M059J (cell line): ENCODE results near the gene APC. TPM values are rescaled to one million over a fixed set of nuclear protein-coding genes. Genes with fewer than 3 reads are reported as not detected.
"Not testable (repeated sequence)": the region's sequence is repeated elsewhere in the genome, so short reads cannot be mapped to it uniquely, and the experiment has no call there.

Experiments used
- DNase-seq: peaks from one replicate; pipeline ENCODE4 v3.0.0-alpha.2; 2012; ENCODE audit warnings: low read depth
- total RNA-seq: library from RNA; depleted of rRNA; stranded (reverse); fragments of >200 nt; shearing (Covaris generic); gene quantifications from 2 replicates; pipeline ENCODE4 v1.2.3, GENCODE V29; 2014

APC gene
- total RNA-seq, 1 experiment from 2014 or later = 18.7 TPM

DNA sequence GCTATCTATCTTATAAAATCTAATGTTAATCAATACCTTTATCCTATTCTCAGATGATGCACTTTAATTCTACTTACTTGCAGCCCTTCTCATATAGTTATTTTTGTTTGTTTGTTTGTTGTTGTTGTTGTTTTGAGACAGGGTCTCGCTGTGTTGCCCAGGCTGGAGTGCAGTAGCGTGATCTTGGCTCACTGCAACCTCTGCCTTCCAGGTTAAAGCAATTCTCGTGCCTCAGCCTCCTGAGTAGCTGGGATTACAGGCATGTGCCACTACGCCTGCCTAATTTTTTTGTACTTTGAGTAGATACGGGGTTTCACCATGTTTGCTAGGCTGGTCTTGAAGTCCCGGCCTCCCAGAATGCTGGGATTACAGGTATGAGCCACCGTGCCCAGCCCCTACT, 20.8 kb upstream of the APC start:
- not testable (repeated sequence) for DNase-seq

DNA sequence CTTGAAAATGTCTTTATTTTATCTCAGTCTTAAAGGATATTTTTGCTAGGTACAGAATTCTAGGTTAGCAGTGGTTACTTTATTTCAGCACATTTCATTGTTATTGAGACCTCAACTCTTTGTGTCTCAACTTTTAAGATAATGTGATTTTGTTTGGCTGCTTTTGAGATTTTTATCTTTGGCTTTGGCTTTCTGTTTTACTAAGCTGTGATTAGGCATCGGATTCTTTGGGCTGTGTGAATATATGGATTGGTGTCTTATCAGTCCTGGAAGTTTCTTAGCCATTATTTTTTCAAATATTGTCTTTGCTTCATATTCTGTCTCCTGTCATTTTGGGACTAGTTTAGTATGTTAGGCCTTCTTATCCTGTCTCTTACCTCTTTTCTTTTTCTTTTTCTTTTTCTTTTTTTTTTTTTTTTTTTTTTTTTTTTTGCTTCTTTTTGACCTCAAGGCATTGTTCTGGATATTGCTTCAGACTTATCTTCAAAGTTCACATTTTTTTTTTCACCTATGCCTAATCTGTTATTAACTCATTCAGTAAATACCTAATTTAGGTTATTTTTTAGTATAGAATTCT, 20.1 kb upstream of the APC start:
- DNase-seq = no peak

DNA sequence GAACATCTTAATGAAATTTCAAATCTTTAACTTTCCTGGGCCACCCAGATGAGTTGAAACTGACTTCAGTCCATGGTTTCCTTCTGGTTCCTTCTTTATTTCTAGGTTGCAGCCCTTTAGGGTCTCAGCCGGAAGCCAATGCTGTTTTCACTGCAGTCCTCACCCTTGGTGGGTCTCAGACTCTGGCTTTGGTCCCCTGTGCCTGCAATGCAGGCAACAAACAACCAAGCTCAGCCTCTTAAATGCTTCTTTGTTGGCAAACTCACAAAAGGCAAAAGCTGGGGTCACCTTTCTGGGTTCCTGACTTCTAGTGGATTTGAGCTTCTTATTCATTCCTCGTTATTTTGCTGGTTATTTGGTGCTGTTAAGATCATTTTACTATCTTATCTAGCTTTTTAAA, 19.3 kb upstream of the APC start:
- DNase-seq = no peak

DNA sequence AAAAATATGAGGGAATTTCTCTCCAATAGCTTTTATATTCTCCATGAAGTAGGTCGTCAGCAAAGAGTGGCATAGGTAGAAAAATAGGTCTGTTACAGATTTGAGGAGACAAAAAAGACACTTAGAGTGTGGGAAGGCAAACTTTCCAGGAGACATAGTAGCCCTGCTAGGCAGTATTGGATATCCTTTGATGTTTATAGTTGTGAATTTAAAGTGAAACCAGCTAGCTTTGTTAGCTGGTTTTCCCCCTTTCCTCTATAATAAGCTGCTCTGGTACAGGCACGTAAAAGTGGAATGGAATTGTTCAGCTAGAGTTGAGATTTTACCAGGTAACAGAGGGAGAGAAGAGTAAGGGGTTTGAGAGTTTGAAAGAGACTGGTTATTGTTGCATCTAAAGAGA, 17.1 kb upstream of the APC start:
- DNase-seq = no peak

DNA sequence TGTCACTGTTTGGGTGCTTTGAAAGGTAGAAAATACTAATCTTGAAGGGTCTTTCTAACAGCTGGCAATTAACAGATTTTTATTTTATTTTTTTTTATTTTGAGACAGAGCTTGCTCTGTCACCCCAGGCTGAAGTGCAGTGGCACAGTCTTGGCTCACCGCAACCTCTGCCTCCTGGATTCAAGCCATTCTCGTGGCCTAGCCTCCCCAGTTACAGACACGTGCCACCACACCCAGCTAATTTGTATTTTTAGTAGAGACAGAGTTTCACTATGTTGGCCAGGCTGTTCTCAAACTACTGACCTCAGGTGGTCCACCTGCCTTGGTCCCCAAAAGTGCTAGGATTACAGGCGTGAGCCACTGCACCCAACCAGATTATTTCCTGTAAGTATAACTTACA, 12.8 kb upstream of the APC start:
- DNase-seq = no peak

DNA sequence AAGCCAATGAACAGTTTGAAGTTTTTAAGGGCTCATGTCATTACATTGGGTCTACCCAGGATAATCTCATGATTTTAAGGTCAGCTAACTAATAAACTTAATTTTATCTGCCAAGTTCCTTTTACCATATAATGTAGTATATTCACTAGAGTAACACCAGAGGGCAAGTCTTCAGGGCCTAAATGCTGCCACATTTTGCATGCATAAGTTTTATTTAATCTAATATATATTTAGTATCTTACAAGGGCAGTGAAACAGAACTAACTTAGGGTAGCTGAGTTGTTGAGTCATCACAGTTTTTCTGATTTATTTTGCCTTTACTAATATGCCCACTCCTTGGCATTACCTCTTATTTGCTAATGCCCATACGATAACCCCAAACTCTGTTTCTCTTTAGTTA, 8.1 kb upstream of the APC start:
- no peak for DNase-seq

DNA sequence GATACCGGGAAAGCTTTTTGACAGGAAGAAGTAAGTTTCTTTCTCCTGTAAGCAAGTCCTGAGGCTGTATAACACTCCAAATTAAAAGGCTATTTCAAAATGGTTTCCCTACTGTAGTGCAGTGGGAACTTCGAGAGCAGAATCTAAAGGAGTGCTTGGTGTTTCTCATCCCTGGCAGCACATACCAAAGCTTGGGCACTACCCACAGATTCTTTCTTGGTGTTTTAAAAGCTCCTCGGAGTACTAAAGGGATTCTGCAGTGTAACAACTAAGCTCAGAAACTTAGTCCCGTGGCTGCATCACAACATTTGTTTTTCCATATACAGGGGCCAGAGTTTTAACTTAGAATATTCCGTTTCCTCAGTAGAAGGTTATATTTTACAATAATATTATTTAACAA, 5.6 kb upstream of the APC start:
- no peak for DNase-seq

DNA sequence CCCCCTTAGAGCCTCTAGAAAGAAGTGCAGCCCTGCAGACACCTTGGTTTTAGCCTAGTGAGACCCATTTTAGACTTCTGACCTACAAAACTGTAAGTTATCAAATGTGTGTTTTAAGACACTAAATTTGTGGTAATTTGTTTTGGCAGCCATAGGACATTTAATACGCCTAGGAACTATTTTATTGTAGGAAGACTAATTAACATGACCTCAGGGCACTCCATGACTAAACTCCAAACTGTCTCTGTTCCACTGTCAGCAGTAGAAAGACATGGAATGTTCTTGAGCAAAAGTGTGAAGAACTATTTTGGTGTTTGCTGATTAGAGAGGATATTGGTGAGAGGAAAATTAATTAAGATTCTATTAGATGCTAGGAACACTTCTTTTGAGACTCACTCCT, 4.1 kb upstream of the APC start:
- peak; percentile 63 for DNase-seq

DNA sequence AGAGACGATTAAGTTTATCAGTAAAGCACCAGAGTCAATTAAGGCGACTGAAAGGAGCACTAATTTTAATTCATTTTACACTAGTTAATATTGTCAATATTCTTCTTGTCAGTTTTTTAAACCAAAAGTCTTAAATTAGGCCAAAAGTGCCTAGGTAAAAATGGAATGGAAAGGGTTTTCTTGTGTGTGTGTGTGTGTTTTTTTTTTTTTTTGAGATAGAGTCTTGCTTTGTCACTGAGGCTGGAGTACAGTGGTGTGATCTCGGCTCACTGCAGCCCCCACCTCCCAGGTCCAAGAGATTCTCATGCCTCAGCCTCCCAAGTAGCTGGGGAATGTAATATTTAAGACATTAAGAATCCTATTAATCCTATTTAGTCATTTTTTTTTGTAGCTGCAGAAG, 3.1 kb upstream of the APC start:
- DNase-seq = no peak

DNA sequence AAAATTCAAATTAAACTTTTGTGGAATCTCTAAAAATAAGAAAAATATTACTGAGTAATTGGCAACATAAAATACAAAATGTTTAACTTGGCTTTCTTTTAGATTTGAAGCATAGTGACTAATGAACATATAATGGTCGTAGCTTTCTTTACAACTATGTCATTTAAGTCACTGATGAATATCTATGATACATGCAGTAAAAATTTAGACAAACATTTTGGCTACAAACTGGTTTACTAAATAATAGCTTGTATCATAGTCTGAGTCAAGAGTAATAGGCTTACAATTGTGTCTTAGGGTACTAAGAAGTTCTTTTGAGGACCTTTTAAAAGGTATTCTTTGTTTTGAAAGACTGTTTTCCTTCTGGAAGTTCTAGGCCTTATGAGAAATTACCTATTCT, 2.0 kb upstream of the APC start:
- DNase-seq = peak; percentile 71

DNA sequence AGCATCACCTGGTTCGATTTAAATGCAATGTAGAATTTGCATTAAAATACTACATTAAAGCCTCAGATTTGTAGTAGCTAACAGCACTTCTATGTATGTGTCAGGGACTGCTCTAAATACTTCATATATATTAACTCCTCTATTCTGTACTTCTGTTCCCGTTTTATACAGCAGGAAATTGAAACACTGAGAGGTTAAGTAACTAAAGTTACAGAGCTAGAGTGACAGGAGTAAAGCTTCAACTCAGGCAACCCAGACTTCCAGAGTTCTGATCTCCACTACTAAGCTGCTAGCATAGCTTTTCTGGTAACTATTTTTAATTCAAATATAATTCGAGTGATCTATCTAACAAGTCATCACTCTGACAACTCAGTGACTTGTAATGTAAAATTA, 619 bp upstream of the APC start:
- peak; percentile 18 for DNase-seq

DNA sequence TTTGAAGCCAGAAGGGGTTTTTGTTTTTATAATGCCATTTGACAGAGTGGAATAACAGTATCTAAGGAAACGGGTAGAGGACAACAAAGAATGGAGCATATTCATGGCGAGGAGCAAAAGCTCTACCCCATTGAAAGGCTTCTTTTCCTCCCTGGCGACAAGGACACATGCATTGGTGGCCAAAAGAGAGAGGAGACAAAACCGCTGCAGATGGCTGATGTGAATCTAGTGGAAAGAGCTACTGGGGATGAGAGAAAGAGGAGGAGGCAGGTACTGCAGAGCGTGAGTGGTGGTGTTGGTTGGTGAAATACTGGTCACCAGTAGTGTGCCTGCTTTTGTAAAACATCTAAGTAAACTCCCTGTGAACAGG, 491 bp downstream of the APC start:
- peak; percentile 25 for DNase-seq

DNA sequence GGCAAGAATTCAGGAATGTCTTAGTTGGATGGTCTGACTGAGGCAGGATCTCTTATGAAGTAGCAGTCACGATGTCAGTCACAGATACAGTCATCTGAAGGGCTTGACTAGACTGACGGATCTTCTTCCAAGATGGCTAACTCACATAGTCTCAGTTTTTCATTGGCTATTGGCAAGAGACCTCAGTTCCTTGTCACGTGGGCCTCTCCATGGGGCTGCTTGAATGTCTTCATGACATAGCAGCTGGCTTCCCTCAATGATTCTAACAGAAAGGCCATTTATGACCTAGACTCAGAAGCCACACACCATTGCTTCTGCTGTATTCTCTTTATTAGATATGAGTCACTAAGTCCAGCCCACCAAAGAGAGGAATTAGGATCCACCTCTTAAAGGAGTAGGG, 4.7 kb downstream of the APC start:
- peak; percentile 33 for DNase-seq

DNA sequence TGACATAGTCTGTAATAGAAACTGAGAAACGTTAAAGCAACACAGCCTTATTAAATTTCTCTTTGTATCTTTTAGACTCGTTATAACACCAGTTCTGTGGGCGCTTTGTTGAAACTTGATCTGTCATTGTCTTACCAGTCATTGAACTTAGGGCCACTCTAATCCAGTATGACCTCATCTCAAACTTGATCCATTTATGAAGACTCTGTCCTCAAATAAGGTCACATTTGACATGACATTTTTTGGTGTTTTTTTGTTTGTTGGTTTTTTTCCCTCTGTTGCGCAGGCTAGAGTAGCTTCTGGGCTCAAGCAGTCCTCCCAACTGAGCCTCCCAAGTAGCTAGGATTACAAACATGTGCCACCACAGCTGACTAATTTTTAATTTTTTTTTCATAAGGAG, 5.9 kb downstream of the APC start:
- no peak for DNase-seq

DNA sequence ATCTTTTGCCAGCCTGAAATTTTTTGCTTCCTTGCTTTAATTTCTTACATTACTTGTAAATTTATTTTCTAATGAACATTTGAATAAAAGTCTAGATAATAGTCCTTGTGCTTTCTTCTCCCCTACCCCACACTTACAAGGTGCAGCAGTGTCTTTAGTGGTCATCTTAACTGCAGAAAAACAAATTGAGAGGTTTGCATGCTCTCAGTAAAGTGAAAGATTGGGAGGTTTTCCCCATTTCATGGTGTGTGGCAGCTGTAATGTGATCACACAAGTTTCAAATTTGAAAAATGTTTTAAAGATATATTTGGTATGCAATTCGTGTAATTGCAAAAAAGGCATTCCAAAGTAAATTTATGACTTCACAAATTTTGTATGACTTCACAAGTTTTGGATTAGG, 14.7 kb downstream of the APC start:
- DNase-seq = no peak

DNA sequence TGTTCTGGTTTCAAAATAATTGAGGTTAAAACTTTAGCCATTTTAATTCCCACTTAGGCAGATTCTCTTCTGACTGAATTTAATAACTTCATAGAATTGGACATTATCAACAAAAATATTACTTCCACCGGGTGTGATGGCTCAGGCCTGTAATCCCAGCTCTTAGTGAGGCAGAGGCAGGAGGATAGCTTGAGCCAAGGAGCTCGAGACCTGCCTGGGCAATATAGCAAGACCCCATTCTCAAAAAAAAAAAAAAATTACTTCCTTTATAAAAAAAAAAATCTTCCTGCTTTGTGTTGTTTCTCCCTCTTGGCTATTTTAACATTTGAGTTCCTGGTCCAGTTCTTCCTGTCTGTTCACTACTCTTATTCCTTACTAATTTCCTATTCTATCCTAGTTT, 18.0 kb downstream of the APC start:
- no peak for DNase-seq

DNA sequence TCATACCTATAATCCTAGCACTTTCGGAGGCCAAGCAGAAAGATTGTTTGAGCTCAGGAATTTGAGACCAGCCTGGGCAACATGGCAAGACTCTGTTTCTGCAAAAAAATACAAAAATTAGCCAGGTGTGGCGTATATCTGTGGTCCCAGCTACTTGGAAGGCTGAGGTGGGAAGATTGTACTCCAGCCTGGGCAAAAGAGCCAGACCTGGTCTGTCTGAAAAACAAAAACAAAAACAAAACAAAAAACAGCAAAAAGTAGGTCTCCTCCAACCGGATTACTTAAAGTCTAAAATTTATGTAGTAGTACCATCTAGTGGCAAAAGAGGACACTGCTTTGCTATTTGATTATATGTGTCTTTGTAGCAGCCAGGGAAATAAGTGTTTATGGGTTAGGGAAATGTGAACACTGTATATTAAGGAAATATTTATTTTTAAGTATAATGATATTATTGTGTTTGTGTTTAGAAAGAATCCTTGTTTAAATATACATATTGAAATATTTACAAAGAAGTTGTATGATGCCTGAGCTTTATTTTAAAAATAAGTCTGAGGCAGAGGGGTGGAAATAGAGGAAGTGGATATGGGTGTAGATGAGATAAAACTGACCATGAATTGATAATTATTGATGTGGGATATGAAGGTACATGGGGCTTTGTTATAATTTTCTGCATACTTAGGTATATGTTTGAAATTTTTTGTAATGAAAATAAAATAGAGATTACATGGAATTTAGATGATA, 20.0 kb downstream of the APC start:
- peak; percentile 65 for DNase-seq

DNA sequence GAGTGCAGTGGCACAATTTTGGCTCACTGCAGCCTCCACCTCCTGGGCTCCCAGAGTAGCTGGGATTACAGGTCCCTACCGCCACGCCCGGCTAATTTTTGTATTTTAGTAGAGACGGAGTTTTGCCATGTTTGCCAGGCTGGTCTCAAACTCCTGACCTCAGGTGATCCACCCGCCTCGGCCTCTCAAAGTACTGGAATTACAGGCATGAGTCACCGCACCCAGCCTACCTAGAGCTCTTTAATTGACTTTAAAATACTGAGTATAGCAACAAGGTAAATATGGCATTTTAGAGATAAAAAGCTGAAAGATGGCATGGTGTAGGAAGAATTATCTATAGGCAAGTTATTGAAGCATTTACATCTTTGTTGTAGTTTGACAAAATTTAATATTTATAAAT, 21.0 kb downstream of the APC start:
- no peak for DNase-seq

DNA sequence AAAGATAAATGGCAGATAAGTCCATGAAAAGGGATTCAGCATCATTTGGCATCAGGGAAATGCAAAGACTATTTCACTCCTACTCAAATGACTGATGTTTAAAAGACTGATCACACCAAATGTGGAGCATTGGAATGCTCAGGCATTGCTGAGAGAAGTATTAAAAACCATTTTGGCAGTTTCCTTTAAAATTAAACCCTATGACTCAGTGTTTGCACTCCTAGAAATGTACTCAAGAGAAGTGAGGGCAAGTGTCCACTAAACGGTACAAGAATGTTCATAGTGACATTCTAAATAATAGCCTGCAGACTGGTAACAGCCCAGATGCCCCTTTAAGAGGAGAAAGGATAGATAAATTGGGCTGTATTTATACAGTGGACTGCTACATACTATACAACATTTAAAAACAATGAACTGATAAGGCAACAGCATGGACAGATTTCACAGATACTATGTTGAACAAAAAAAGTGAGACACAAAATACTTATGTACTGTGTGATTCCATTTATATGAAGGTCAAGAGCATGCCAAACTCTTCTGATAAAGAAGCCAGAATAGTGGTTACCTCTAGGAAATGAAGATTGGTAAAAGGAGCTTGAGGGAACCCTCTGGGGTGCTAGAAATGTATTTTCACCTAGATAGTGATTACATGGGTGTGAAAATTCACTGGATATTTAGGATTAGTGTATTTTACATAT, 24.6 kb downstream of the APC start:
- DNase-seq = peak; percentile 38

DNA sequence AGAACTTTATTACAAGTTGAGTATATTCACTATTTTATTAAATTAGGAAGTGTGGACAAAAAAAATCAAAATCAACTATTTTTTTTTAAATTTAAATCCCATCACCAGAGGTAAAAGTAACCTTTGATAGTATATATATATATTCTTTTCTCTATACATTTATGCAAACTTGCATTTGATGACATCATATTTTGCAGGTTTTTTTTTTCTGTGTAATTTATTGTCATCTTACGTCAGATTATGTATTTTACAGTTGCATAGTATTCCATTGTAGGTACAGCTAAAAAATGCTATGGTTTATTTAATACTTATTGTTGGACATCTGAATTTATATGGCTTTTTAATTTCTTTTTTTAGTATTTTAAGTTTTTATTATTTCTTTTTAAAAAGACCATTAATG, 25.5 kb downstream of the APC start:
- no peak for DNase-seq

DNA sequence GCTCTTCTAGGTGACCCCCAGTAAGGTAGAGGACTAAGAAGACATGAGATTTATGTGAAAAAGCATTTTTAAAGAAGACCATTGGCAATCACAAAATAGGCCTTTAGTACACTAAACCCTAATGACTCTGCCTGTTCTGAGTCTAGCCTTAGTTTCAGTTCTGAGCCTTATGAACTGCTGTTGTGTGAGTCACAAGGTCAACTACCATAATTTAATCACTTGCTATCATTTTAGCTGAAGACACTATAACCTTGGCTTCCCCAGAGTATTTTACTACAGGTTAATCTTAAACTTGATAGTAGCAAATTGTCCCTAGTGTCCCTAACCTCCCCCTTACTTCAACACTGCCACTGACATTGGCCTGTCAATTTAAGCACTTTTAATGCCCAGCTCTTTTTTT, 34.4 kb downstream of the APC start:
- peak; percentile 51 for DNase-seq

DNA sequence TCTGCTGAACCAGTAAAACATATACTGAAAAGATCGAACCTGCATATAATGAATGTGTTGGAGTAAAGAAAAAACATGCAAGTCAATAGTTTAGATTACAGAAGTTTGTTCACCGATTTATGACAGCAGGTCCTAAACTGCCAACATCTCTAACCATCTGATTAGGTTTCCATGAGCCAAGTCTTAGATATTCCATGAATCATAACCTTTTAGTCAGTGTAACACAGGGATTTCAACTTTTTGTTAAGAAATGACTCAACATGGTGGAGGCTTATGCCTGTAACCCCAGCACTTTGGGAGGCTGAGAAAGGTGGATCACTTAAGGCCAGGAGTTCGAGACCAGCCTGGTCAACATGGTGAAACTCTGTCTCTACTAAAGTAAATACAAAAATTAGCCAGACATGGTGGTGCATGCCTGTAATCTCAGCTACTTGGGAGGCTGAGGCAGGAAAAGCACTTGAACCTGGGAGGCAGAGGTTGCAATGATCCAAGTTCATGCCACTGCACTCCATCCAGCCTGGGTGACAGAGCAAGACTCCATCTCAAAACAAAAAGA, 38.7 kb downstream of the APC start:
- DNase-seq = peak; percentile 79

DNA sequence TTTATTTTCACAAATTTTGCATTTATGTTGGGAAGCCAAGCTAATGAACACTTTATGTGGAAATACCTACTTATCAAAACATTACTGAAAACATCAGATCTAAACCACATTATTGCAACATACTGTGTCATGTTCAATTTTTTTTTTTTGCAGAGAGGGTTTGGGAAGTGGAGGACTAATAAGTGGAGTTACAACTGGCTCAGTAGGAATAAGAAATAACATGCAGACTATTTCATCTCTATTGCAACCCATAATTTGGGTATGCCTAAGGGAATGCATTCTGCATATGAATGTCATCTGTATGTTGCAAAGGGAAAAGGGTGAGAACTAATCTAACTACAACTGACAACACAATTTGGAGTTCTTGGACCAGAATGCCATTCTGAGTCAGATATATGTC, 41.8 kb downstream of the APC start:
- DNase-seq = peak; percentile 20
